Activated naive CD8-positive, alpha-beta T cell (primary cell): ENCODE results near the gene NPHP4.
A peak's percentile ranks its signal among the peaks of the same experiment; 100 is the strongest.
"Not testable (repeated sequence)": the region's sequence is repeated elsewhere in the genome, so short reads cannot be mapped to it uniquely, and the experiment has no call there.

Experiments used
- H3K27ac Mint-ChIP-seq: one replicate; pipeline ENCODE4 v1.8.0; 2021; ENCODE audit warnings: mixed read lengths
- H3K27me3 Mint-ChIP-seq: one replicate; pipeline ENCODE4 v1.8.0; 2021; ENCODE audit warnings: mixed read lengths
- H3K36me3 Mint-ChIP-seq: one replicate; pipeline ENCODE4 v1.8.0; 2021; ENCODE audit warnings: mixed read lengths
- H3K4me1 Mint-ChIP-seq: one replicate; pipeline ENCODE4 v1.8.0; 2021; ENCODE audit warnings: low read depth, mixed read lengths
- H3K4me3 Mint-ChIP-seq: one replicate; pipeline ENCODE4 v1.8.0; 2021; ENCODE audit warnings: mild to moderate bottlenecking, mixed read lengths
- H3K9me3 Mint-ChIP-seq: one replicate; pipeline ENCODE4 v1.8.0; 2021; ENCODE audit warnings: low read depth, mixed read lengths

Gene NPHP4

GRCh38 chr1:6029351-6029750 lies 37.1 kb upstream of the NPHP4 start:
- Mint-ChIP-seq H3K4me1 (peaks cover 66% of the 10 kb centered on the region), H3K27me3 (no peaks in the 10 kb centered on the region), H3K36me3 (peaks cover 12% of the 10 kb centered on the region), H3K4me3 (peak overlapping the region; percentile 95), H3K27ac (peak overlapping the region; percentile 54), H3K9me3 (no peaks in the 10 kb centered on the region)

DNA sequence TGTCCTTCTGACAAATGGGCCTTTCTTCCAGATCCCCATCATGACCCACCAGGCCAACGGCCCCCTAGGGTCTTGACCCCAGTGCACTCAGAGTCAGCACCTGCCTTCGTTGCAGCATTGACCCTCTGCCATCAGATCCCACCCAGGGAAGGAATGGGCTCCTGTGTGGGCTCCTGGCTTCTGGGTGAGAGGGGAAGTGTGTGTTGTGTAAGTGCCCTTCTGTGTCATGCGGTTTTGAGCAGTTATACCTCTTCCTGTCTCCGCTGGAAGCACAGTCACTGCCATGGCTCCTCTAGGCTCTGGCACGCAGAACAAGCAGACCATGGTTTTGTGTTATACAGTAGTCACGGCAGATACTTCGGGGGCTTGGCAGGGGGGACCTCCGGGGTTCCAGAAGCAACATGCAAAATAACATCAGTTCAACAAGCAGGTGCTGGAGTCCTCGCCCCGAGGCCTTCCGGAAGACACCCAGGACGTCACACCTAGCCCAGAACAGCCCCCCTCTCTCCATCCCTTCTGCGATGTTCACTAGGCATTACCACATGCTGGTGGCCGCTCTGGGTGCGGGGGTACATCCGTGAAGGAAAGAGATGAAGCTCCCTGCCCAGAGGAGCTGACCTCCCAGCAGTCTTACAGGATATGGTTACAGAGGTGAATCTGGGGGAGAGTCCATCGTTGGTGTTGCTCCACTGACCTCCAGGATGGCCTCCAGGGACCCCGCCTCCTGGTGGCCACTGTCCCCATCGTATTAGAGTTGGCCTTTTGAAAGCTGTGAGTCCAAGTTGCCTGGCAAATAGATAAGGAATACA lies 36.0 kb upstream of the NPHP4 start:
- H3K4me3 Mint-ChIP-seq = peak overlapping the region; percentile 95
- H3K27ac Mint-ChIP-seq = peak overlapping the region; percentile 97
- H3K27me3 Mint-ChIP-seq = no peaks in the 10 kb centered on the region
- H3K9me3 Mint-ChIP-seq = no peaks in the 10 kb centered on the region
- peaks cover 11% of the 10 kb centered on the region for H3K36me3 Mint-ChIP-seq
- H3K4me1 Mint-ChIP-seq = peaks cover 59% of the 10 kb centered on the region

DNA sequence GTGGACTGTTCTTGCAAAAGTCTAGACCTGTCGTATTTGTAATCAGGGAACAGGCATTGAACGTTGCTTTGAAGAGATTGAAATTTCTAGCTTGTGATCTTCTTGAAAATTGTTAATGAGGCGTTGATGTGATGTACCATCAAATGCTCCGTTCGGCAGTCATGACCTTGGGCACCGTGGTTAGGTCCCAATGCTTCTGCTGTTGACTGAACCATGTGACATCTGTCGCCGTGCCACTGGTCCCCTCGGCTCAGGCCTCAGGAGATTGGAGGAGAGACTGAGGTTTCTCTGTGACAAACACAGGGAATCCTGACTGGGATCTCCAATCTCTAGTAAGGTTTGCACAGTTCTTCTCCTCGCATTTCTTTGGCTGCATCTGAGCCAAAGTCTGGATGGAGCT lies 35.4 kb upstream of the NPHP4 start:
- H3K36me3 Mint-ChIP-seq = peaks cover 11% of the 10 kb centered on the region
- H3K4me1 Mint-ChIP-seq = peaks cover 53% of the 10 kb centered on the region
- no peaks in the 10 kb centered on the region for H3K27me3 Mint-ChIP-seq
- H3K27ac Mint-ChIP-seq = peak overlapping the region; percentile 97
- H3K9me3 Mint-ChIP-seq = no peaks in the 10 kb centered on the region
- H3K4me3 Mint-ChIP-seq = peak overlapping the region; percentile 95

GRCh38 chr1:6026095-6026809 lies 34.0 kb upstream of the NPHP4 start:
- Mint-ChIP-seq H3K4me3 (peak overlapping the region; percentile 95), H3K27ac (peak overlapping the region; percentile 97), H3K36me3 (peaks cover 11% of the 10 kb centered on the region), H3K27me3 (no peaks in the 10 kb centered on the region), H3K9me3 (no peaks in the 10 kb centered on the region), H3K4me1 (peaks cover 44% of the 10 kb centered on the region)

GRCh38 chr1:6025269-6026094 lies 33.3 kb upstream of the NPHP4 start:
- Mint-ChIP-seq H3K4me1 (peaks cover 36% of the 10 kb centered on the region), H3K27me3 (no peaks in the 10 kb centered on the region), H3K27ac (peak overlapping the region; percentile 97), H3K4me3 (peak overlapping the region; percentile 95), H3K36me3 (peaks cover 8% of the 10 kb centered on the region), H3K9me3 (no peaks in the 10 kb centered on the region)

GRCh38 chr1:6024376-6024775 lies 32.2 kb upstream of the NPHP4 start:
- no peaks in the 10 kb centered on the region for H3K9me3 Mint-ChIP-seq
- H3K27ac Mint-ChIP-seq = no peak overlapping the region
- H3K27me3 Mint-ChIP-seq = no peaks in the 10 kb centered on the region
- H3K36me3 Mint-ChIP-seq = peaks cover 5% of the 10 kb centered on the region
- peaks cover 25% of the 10 kb centered on the region for H3K4me1 Mint-ChIP-seq
- peak overlapping the region; percentile 95 for H3K4me3 Mint-ChIP-seq

DNA sequence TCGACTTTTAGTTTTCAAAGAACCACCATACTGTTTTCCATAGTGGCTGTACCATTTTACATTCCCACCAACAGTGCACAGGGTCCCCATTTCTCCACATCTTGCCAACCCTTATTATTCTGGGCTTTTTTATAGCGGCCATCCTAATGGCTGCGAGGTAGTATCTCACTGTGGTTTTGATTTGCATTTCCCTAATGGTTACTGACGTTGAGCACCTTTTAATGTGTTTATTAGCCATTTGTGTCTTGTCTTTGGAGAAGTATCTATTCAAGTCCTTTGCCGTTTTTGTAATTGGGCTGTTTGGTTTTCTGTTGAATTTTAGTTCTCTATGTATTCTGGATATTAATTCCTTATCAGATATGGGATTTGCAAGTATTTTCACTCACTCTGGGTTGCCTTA lies 31.1 kb upstream of the NPHP4 start:
- H3K4me3 Mint-ChIP-seq = no peak overlapping the region
- no peak overlapping the region for H3K27ac Mint-ChIP-seq
- H3K4me1 Mint-ChIP-seq = peaks cover 16% of the 10 kb centered on the region
- no peaks in the 10 kb centered on the region for H3K27me3 Mint-ChIP-seq
- no peaks in the 10 kb centered on the region for H3K36me3 Mint-ChIP-seq
- H3K9me3 Mint-ChIP-seq = no peaks in the 10 kb centered on the region

- H3K9me3 Mint-ChIP-seq = no peaks in the 10 kb centered on the region
- no peak overlapping the region for H3K27ac Mint-ChIP-seq
- H3K27me3 Mint-ChIP-seq = no peaks in the 10 kb centered on the region
- no peaks in the 10 kb centered on the region for H3K36me3 Mint-ChIP-seq
- H3K4me1 Mint-ChIP-seq = peaks cover 6% of the 10 kb centered on the region
- H3K4me3 Mint-ChIP-seq = no peak overlapping the region
Observed at GRCh38 chr1:6022193-6022592, 30.0 kb upstream of the NPHP4 start.

- no peaks in the 10 kb centered on the region for H3K27me3 Mint-ChIP-seq
- H3K9me3 Mint-ChIP-seq = no peaks in the 10 kb centered on the region
- H3K27ac Mint-ChIP-seq = no peak overlapping the region
- H3K4me3 Mint-ChIP-seq = no peak overlapping the region
- H3K4me1 Mint-ChIP-seq = no peaks in the 10 kb centered on the region
- H3K36me3 Mint-ChIP-seq = no peaks in the 10 kb centered on the region
Observed at GRCh38 chr1:6019166-6019845, 27.1 kb upstream of the NPHP4 start.

- not testable (repeated sequence) for H3K4me1 Mint-ChIP-seq, H3K27ac Mint-ChIP-seq, H3K4me3 Mint-ChIP-seq, H3K27me3 Mint-ChIP-seq, H3K36me3 Mint-ChIP-seq, H3K9me3 Mint-ChIP-seq
Observed at GRCh38 chr1:6017654-6018053, 25.4 kb upstream of the NPHP4 start.

- no peak overlapping the region for H3K27ac Mint-ChIP-seq
- no peaks in the 10 kb centered on the region for H3K9me3 Mint-ChIP-seq
- H3K4me1 Mint-ChIP-seq = peaks cover 4% of the 10 kb centered on the region
- H3K36me3 Mint-ChIP-seq = no peaks in the 10 kb centered on the region
- no peaks in the 10 kb centered on the region for H3K27me3 Mint-ChIP-seq
- no peak overlapping the region for H3K4me3 Mint-ChIP-seq
Observed at GRCh38 chr1:6016191-6016865, 24.1 kb upstream of the NPHP4 start.

DNA sequence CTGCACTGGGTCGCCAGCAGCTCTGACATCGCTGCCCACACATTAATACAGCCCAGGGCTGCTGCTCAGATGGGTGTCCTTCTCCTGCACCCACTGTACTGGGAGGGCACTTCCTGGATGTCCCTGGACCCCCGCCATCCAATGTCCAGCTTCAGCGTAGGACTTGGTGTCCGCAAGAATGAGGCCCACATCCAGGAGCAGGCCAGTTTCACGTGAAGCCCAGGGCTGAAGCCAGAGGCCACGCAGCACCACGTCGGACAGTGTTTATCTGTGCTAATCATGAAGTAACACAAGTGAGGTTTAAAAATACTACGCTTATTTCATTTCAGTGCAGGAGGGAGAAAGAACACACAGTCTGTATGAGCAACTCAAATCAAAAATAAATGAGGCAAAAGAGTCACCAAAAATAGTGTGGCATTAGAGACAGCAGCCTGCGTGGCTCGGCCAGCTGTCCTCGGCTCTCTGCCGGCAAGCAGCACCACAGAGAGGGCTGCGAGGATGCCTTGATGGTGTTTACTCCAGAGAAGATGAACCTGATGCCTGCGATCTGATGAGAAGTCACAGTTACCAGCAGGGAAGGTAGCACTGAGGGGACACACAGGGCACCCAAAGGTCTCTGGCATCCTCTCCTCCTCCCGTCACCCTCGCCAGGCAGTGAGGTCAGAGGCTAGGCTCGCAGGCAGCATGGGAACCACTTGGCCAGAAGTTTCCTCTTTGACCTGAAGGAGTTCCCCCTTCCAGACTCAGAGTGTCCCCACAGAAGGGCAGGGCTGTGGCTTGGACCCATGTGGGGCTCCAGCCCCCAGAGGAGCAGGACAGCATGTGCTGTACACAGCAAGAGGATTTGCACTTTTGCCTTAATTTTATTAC lies 22.1 kb upstream of the NPHP4 start:
- H3K27ac Mint-ChIP-seq = no peak overlapping the region
- peaks cover 4% of the 10 kb centered on the region for H3K4me1 Mint-ChIP-seq
- H3K4me3 Mint-ChIP-seq = no peak overlapping the region
- H3K9me3 Mint-ChIP-seq = no peaks in the 10 kb centered on the region
- H3K36me3 Mint-ChIP-seq = no peaks in the 10 kb centered on the region
- H3K27me3 Mint-ChIP-seq = no peaks in the 10 kb centered on the region

GRCh38 chr1:6013491-6013890 lies 21.3 kb upstream of the NPHP4 start:
- Mint-ChIP-seq H3K27me3 (no peaks in the 10 kb centered on the region), H3K36me3 (no peaks in the 10 kb centered on the region), H3K9me3 (no peaks in the 10 kb centered on the region), H3K27ac (no peak overlapping the region), H3K4me1 (peaks cover 4% of the 10 kb centered on the region), H3K4me3 (no peak overlapping the region)
